Fibroblast of skin of right quadriceps (primary cell): Measurements from ENCODE around the gene CFAP61.

Source experiments
- DNase-seq: peaks from one replicate; pipeline ENCODE4 v3.0.0-alpha.2; 2013

Gene CFAP61

DNA sequence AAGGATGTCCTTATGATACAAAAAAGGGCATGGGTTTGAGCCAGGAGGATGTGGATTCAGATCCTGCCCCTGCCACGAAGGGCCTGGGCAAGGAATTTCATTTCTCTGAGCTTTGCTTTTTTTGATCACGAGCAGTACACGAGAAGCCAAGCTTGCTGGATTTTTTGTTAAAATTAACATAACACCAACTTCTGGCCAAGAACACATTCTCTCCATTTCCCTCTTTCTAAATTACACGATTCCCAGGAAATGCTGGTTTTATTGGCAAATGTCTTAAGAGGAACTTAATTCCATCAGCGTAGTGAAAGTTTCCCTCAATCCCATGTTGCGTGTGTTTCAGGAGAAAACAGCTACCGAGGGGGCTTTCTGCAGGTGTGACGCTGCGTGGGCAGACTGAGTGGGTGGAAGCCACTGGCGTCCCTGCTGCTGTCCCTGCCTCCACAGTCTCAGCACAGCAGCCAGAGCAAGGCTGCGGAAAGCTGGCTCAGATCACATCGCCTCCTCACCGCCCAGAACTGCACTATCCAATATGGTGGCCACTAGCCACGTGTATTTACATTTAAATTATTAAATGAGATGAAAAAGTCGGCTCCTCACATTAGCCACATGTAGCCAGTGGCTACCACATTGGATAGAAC is 194.8 kb downstream of the CFAP61 start:
- no peak for DNase-seq

DNA sequence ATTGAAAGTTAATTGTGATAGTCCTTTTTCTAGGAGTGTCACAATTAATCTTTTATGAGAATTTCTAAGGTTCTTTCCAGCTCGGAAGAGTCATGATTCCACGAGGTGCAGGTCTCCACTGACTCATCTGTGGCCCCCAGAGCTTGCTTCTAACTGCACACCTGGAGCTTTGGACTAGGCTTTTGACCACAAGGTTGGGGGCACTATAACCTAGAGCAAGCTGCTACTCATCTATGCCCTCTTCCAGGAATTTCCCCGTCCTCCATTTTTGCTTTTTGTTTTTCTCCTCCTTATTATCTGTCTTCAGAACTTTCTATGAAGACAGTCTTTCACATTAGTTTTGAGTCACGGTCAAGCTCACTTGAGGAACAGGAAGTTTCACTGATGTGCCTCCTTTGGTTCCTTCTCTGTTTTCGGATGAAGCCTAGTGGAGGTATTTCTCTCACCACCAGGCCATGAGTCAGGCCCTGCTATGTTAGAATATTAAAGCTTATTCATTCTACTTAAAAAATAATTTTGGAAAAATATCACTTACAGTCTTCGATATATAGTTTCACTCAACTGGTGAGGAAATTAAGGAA is 196.4 kb downstream of the CFAP61 start:
- DNase-seq: no peak

DNA sequence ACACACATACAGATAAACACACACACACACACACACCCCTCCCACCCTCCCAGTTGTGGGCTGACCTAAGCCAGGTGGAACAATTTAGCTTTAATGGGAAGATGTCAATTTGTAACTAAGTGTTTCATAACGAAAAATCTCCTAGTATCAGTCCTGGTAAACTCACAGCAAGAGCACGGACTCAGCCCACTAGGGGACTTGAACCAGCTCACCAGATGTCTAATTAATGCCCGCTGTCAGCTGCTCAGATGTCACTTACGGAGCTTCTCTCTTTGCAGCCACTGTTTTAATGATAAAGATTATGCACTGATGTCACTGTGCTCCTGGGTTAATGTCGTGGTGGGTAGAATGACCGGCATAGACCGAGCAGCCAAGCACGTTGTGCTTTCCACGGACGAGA is 199.0 kb downstream of the CFAP61 start:
- DNase-seq: no peak

DNA sequence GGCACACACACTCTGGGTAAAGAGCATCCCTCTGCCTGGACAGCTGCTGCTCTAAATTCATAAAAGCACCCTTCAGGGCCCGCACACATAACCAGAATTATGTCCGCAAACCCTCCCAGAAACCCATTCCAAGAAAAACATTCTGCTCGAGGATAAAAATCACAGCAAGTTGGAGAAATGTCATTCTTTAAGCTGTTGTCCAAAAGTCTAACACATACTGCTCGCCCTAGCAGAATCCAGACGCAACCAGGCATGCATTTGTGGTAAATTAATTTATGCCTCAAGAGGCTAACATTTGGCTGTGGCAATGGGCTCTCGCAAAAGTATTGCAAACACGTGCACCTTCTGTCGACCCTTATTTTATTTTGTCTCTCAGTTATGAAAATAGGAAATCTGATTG is 199.5 kb downstream of the CFAP61 start:
- DNase-seq: no peak

DNA sequence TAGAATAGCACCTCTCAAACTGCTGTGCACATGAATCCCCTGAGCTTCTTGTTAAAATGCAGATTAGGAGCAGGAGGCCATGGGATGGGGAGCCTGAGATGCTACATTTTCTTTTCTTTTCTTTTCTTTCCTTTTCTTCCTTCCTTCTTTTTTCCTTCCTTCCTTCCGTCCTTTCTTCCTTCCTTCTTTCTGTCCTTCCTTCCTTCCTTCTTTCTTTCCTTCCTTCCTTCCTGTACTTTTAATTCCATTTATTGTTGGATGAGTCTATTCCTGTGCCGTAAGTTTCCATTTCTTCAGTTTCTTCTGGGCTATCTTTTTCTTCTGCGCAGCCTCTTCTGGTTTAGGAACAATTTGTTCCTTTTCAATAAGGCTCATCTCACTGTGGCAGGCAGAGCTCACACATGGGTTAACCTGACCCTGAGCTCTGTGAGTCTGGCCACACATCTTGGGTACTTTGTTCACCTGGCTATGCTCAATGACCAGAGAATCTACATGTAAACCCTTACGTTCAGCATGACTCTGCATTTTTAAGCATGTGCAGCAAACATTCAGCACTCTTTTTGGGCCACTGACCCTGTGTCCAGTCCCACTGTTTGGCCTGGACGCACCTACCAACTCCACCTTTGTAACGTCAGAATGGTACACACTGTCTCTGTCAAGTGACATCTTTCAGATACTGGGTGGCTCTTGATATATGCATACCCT is 200.9 kb downstream of the CFAP61 start:
- no peak for DNase-seq

DNA sequence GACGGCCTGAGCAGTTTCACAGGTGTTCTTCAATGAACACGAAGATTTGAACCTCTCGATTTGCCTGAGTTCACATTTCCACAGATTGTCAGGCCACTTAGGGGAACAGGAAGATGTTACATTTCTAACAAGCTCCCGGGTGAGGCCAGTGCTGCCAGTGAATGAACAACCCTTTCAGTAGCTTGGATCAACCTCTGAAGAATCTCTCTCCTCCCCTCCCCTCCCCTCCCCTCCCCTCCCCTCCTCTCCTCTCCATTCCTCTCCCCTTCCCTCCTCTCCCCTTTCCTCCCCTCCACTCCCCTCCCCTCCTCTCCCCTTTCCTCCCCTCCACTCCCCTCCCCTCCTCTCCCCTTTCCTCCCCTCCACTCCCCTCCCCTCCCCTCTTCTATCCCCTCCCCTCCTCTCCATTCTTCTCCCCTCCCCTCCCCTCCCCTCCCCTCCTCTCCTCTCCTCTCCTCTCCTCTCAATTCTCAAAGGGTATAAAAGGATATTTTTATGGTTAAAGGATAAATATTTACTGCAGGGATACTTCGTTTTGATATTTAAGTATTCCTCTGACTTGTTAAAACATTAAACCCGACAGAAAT is 201.5 kb downstream of the CFAP61 start:
- no peak for DNase-seq

DNA sequence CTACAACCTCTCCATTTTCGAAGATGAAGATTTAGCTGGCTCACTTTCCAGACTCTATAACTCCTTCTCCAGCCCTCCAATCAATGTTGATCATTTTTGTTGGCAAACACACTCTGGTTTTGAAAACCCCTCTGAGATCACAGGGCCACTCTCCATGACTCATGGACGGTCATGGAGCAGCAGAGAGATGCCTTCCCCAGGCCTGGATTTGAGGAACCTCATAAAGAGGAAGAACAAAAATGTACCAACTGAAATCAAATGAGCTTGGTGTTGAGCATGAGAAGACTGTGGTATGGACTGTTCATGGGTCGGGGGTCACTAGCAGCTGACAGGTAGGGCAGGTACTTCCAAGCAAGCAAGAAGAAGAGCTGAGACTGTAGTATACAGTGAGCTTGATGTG is 202.8 kb downstream of the CFAP61 start:
- no peak for DNase-seq

DNA sequence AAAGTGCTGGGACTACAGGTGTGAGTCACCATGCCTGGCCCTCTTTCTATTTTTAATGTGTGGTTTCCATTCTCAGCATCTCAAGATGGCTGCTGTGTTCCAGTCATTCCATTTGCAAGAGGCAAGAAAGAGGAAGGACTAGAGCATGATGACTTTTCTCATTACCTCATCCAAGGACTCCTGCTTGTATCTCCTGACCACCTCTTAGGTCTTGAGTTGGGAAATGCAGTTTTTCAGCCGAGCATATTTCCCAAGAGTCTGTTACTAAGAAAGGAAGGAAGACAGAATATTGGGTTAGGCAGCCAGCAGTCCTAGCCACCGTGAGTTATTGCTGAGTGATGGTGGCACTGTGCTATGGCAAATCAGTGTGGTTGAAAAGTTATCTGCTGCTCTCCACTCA is 207.2 kb downstream of the CFAP61 start:
- DNase-seq: no peak

DNA sequence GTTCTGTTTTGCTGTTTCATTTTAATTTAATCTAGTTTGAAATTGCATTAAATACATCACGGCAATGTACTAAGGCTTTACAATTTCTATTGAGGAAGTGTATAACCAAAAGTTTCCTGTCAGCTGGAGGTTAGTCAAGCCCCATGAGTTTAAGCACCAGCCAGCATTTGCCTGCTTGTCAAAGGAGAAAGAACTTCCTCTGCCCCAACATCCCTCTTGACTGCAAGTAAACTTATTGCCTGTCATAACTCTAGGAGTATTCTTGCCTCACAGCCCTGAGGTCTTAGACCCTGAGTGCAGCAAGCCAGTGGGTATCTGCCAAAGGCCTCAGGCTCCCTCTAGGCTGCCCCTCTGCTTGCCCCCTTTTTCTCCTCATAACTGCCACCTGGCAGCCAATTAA is 208.8 kb downstream of the CFAP61 start:
- DNase-seq: no peak

DNA sequence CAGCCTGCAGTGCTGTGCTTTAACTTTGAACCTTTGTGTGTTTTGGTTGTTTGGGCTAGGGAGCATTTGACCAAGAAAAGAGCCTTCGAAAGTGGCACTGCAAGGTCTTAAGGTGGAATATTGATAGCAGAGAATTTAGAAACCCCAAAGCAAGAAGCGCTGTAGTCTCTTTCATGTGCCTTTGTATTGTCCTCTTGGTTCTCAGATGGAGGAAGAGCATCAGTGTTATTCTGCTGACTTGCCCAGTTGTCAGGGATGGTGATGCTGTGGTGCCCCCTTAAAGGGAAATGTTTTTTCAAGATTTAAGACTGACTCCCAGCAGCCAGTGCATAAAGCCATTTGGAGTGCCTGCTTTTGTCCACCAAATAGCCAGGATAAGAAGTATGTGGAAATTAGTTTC is 212.9 kb downstream of the CFAP61 start:
- no peak for DNase-seq

DNA sequence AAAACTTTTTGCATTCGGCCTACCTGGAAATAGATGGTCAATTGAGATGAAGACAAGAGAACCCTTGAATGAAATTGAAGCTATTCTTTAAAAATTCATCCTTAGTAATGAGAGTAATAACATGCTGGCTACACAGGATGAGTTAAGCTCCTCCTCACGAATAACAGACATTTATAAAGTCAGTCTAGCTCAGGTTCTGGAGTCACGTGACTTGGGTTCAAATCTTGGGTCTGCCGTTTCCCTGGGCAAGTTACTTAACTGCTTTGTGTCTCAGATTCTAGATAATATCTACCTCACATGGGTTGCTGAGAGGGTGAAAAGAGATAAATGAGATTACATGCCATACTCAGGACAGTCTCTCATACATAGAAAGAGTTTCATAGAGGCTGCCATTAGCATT is 214.2 kb downstream of the CFAP61 start:
- no peak for DNase-seq

DNA sequence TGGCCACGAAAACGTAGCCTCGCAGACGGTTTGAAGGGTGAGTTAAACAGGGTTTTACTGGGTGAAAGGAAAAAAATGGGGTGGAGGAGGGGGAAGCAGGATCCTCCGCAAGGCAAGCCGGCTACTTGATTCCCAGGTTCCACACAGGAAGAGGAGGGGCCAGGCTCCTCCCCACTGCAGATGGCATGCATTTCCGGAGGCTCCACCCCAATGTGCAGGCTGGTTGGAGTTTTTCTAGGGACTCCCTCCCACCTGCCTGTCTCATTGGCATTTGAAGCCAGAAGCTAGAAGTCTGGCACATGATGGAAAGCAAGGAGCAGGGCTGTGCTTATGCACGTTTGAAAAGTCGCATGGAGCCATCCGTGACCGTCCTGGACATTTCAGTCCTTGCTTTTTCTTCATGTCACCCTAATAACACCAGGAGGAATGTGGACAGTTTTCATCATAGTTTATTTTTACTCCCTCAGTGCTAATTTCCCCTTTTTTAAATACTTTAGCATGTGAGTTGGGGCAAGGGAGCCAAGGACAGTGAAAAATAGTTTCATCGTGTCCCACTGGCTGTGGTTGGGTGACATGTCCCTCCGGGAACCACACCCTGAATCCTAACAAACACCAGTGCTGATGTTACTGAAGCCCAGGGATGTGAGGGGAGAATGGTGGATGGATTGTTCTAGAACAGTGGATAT is 215.5 kb downstream of the CFAP61 start:
- no peak for DNase-seq

DNA sequence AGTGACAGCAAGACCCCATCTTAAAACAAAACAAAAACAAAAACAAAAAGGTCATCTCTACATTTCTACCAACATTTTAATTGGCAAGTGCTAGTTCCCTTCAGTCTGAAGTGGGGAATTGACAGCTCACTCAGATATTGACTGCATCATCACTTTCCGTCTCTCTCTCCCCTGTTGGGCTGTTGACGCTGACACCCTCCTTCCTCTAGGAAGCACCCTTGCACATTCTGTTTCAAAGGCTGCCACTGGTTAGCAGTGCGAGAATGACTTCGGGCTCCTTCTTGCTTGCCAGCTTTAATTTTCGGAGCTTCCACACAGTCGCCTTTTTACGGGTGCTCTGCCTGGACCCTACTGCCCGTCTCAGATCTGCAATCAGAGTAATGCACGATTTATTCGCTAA is 218.9 kb downstream of the CFAP61 start:
- DNase-seq: no peak

DNA sequence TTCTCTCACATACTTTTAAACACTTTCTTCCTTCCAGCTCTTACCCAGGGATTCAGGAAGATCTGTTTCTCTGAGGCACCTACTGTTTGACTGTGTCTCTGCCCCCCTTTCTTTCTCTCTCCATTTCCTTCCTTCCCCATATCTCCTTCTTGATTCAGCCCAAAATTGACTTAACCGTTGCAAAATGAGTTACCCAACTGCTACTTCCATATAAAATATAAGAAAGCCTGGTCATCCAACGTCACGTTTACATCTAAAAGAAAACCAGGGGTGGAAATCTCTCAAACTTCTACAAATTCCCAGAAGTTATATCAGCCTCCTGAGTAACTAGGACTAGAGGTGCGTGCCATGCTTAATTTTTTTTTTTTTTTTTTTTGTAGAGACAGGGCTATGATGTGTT is 220.4 kb downstream of the CFAP61 start:
- no peak for DNase-seq

DNA sequence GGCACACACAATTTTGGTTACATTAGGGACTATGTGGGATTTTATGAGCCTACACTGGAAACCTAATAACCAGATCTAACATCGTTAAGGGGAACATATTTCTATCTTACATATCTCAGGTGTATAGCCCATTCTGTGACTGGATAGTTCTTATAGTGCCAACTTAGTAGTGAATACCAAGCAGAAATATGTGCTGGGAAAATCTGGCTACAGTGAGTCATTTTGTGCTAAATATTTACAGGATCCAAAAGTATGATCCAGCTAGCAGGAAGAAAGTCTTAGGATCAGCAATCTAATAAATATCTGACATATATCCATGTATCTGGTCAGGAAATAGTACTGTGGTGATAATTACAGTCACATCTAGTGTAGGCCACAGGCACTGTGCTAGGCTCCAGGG is 221.0 kb downstream of the CFAP61 start:
- DNase-seq: no peak

DNA sequence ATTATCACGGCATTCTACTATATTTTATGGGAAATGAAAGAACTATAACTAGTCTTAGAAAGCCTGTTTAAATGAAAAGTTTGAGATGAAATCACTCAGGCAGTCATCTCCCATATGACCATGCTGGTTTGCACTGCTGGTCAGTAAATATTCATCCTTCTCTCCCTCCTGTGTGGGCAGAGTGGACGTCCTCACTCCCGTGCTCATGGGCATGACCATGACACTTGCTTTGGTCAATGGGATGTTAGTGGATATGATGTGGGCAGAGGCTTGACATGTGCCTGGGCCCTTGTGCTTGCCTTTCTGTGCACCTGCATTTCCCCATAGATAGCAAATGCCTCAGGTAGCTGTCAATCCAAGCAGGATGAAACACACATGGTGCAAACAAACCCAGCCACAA is 222.5 kb downstream of the CFAP61 start:
- no peak for DNase-seq

DNA sequence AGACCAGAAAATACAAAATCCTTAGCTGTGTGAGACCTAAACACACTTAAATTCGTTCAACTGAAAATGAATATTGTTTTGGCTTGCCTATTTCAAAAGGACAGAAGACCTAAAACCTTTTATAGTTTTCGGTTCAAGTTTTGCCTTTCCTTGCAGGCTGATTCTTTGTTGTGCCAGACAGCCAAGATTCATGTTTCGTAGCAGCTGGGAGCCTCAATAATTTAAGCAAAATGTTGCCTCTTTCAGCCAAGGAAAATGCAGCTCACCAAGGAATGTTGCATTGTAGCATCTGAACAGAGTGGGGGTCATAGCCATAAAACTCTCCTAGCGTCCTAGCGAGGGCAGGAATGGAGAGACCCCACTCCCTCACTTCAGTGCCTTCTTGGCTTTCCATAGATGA is 223.3 kb downstream of the CFAP61 start:
- DNase-seq: no peak

DNA sequence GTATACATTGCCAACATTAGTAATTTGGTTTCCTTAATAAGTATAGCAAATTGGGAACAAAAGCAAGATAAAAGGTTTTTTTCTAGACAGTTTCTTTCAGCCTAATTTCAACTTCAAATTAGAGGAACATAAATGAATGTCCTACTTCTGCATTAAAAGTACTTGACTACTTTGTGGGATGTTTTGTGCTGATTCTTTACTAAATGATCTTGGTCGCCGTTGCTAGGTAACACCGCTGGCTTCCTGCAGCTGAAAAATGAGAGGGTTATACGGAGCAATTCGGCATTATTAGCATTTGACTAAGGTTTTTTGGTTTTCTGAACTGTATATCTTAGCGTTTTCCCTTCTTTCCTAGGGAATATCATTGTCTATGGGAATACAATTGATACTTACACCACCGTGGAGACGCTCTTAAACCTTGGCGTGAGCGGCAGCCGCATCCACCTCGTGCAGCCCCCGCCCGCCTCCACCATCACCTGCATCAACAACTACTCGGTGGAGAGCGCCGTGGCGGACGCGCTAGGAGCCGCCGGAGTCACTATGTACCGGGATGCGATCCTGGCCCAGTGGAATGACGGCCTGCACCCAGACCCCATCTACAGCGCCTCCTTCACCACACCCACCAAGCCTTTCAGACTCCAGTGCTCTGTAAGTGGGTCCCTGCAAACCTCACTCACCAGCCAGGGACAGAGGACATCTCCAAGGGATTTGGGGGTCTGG is 224.6 kb downstream of the CFAP61 start:
- no peak for DNase-seq

DNA sequence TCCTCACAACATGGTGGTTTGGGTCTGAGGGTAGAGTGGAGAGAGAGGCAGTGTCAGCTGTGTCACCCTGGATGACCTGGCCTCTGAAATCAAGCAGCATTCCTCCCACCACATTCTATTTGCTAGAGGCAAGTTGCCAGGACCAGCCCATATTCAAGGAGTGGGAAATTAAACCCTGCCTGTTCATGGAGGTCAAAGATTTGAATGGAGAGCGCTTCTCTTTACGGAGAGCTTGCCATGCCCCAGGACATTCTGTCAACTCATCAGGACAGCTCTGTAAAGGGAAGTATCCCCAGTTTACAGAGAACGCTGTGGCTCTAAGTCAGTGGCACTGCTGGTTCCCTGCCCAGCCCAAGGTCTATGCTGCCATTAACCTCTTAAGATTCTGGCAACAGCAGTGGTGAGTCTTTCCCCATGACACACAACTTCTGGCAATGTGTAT is 225.6 kb downstream of the CFAP61 start:
- DNase-seq: no peak

DNA sequence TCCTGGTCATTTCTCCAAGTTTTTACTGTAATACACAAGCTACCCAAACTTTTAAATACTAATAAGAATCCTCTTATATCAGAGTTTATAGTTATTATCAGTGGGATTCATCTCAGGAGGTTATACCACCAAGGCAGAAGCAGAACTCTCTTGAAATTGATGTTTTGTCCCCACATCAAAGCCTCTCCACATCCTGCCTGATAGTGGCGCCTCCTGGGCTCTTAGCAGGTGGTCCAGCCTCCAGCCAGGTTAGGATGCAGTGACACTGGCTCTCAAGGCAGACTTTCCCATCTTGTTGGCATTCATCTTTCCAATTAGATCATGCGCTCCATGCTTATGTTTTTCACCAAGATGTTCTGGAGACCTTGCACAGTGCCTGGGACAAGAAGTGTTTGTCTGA is 233.7 kb downstream of the CFAP61 start:
- DNase-seq: no peak

DNA sequence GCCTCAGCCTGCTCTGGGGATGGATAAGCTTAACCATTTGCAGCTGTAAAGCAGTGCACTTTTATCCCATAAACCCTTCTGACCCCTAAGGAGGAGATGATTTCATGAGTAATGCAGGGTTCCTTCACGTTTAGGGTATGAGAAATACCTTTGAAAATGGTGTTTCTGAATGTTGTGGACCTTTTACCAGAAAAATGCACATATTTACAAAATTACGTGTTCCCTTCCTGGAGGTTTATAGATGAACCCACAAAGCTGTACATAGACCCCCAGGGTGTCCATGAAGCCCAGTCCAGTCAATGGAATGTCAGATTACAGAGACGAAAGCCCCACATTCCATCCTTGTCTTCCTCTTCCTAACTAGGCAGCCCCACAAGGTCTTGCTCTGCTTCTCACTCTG is 237.0 kb downstream of the CFAP61 start:
- no peak for DNase-seq

DNA sequence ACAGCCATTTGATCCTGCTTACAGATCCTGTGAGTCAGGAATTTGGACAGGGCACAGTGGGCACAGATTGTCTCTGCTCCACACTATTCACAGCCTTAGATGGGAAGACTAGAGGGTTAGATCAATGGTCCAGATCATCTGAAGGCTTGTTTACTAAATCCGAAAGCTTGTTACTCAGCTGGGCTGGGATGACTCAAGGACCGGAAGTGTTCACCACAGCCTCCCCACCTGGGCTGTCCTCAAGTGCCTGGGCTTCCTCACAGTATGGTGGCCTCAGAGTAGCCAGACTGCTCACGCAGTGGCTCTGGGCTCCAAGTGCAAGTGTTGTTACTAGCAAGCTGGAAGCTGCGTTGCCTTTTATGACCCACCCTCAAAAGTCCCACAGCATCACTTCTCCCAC is 240.1 kb downstream of the CFAP61 start:
- no peak for DNase-seq

DNA sequence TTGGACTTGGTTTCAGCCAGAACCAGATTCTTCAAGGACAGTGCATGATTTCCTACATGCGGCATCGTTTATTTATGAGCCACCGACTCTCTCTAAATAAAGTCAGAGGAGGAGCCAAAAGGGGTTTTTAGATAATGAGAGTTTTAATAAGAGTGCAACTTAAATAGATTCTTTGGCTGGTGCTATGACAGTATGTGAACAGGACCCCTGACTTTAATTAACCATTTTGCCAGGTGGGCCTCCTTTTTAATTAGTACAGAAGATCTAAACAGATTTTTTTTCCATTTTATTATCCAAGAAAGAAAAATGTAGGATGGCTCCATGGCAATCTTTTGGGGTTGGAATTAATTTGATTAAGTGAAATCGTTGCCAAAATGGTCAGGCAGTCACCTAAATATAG is 240.8 kb downstream of the CFAP61 start:
- DNase-seq: no peak
